H1 (cell line): ENCODE data around the gene ITPK1. TPM values are rescaled to one million over a fixed set of nuclear protein-coding genes. Genes with fewer than 3 reads are reported as not detected.

ENCODE experiments used
- CTCF ChIA-PET: fragments of 300-600 bp; sonication (Branson Sonifier 250); formaldehyde crosslinking; loops from one replicate; lab custom pipeline; 2021; ENCODE audit not compliant: partially characterized antibody; lab: Charles Lee
- POLR2A ChIA-PET: fragments of 300-600 bp; sonication (Branson Sonifier 250); formaldehyde crosslinking; loops from one replicate; lab custom pipeline; 2021; ENCODE audit warnings: inconsistent platforms; ENCODE audit not compliant: partially characterized antibody; lab: Charles Lee
- DNase-seq, 2 experiments: peaks; one replicate each; pipeline versions ENCODE4 v3.0.0 to v3.0.0-alpha.2; 2010 to 2022; ENCODE audit warnings: low spot score in 2 of 2, low read depth in 1 of 2, mixed read lengths in 1 of 2
- FAIRE-seq: peaks from 2 replicates; lab custom pipeline; 2011; peaks lifted over from hg19 to GRCh38; lab: Jason Lieb, UNC
- H2AFZ ChIP-seq: 2 replicates; pipeline ENCODE4 v1.8.1; 2012; ENCODE audit warnings: low read length, inconsistent platforms
- H2AK5ac ChIP-seq: 2 replicates; pipeline ENCODE4 v1.6.1; 2013; ENCODE audit warnings: low read depth, low read length
- H2BK120ac ChIP-seq: replicated peaks from 2 replicates; pipeline ENCODE3; 2013; ENCODE audit warnings: low read depth, low read length, inconsistent platforms
- H2BK12ac ChIP-seq: 2 replicates; pipeline ENCODE4 v1.6.1; 2013; ENCODE audit warnings: low read depth, low read length
- H2BK15ac ChIP-seq: 2 replicates; pipeline ENCODE4 v1.6.1; 2013; ENCODE audit warnings: low read length
- H2BK20ac ChIP-seq: 2 replicates; pipeline ENCODE4 v1.6.1; 2013; ENCODE audit warnings: low read length
- H2BK5ac ChIP-seq: 2 replicates; pipeline ENCODE4 v1.6.1; 2013; ENCODE audit warnings: low read depth, low read length
- H3K14ac ChIP-seq: 2 replicates; pipeline ENCODE4 v1.6.1; 2013; ENCODE audit warnings: inconsistent platforms; ENCODE audit not compliant: insufficient read length
- H3K18ac ChIP-seq: 2 replicates; pipeline ENCODE4 v1.6.1; 2013; ENCODE audit warnings: low read length; ENCODE audit errors: extremely low read depth
- H3K23ac ChIP-seq: 2 replicates; pipeline ENCODE4 v1.6.1; 2013; ENCODE audit warnings: inconsistent platforms; ENCODE audit not compliant: insufficient read length
- H3K23me2 ChIP-seq: 2 replicates; pipeline ENCODE4 v1.6.1; 2013; ENCODE audit warnings: low read depth, low read length
- H3K27ac ChIP-seq: 2 replicates; pipeline ENCODE4 v1.6.1; 2011; ENCODE audit warnings: low read depth, low read length, inconsistent platforms
- H3K27me3 ChIP-seq, 4 experiments: replicated peaks in 1 of 4; 1 replicate in 1 of 4; 2 replicates in 3 of 4; pipeline versions ENCODE4 v1.6.1 to v1.8.1; 2011 to 2013; ENCODE audit warnings: low read length in 3 of 4, mild to moderate bottlenecking in 3 of 4, inconsistent platforms in 2 of 4, mixed read lengths in 2 of 4, moderate library complexity in 1 of 4; ENCODE audit not compliant: control insufficient read depth in 3 of 4, insufficient read depth in 3 of 4; ENCODE audit errors: extremely low read depth in 1 of 4
- H3K36me3 ChIP-seq, 4 experiments: 2 replicates each; pipeline versions ENCODE4 v1.6.1 to v1.8.1; 2011 to 2013; ENCODE audit warnings: mild to moderate bottlenecking in 4 of 4, low read length in 3 of 4, moderate library complexity in 2 of 4, control low read depth in 1 of 4, inconsistent platforms in 1 of 4; ENCODE audit not compliant: insufficient read depth in 4 of 4, control insufficient read depth in 2 of 4
- H3K4ac ChIP-seq: replicated peaks from 2 replicates; pipeline ENCODE3; 2013; ENCODE audit warnings: low read length, low read depth, mixed read lengths, inconsistent platforms; ENCODE audit not compliant: insufficient read length
- H3K4me1 ChIP-seq, 4 experiments: replicated peaks in 1 of 4; 1 replicate in 1 of 4; 2 replicates in 3 of 4; pipeline versions ENCODE4 v1.6.1 to v1.8.1; 2011 to 2013; ENCODE audit warnings: low read length in 3 of 4, inconsistent platforms in 2 of 4, mixed read lengths in 1 of 4; ENCODE audit not compliant: insufficient read depth in 4 of 4, control insufficient read depth in 3 of 4
- H3K4me2 ChIP-seq, 2 experiments: 2 replicates each; pipeline versions ENCODE4 v1.6.1 to v1.8.1; 2011 to 2013; ENCODE audit warnings: low read depth in 2 of 2, low read length in 2 of 2, control low read depth in 1 of 2, inconsistent platforms in 1 of 2, mild to moderate bottlenecking in 1 of 2; ENCODE audit not compliant: insufficient read depth in 1 of 2
- H3K4me3 ChIP-seq, 4 experiments: fragments of 200-600, 300-600 bp in 1 of 4; sonication (generic), shearing (Covaris generic), sonication (Bioruptor Twin) in 1 of 4; 2 replicates each; pipeline versions ENCODE4 v1.5.1 to v1.8.1; 2011 to 2016; ENCODE audit warnings: low read length in 4 of 4, low read depth in 3 of 4, control low read depth in 2 of 4, inconsistent platforms in 2 of 4, mild to moderate bottlenecking in 2 of 4, mixed read lengths in 1 of 4, moderate library complexity in 1 of 4; ENCODE audit not compliant: insufficient read depth in 2 of 4; ENCODE audit errors: extremely low read depth in 1 of 4
- H3K56ac ChIP-seq: replicated peaks from 2 replicates; pipeline ENCODE3; 2013; ENCODE audit warnings: low read depth, mild to moderate bottlenecking, mixed read lengths, low read length, inconsistent platforms; ENCODE audit not compliant: insufficient read length
- H3K79me1 ChIP-seq: 2 replicates; pipeline ENCODE4 v1.6.1; 2013; ENCODE audit warnings: low read depth, low read length, control low read depth
- H3K79me2 ChIP-seq, 2 experiments: 2 replicates each; pipeline versions ENCODE4 v1.6.1 to v1.8.1; 2012 to 2013; ENCODE audit warnings: low read length in 2 of 2, mild to moderate bottlenecking in 2 of 2, inconsistent platforms in 1 of 2; ENCODE audit not compliant: insufficient read depth in 2 of 2, control insufficient read depth in 1 of 2
- H3K9ac ChIP-seq, 4 experiments: replicated peaks in 1 of 4; 1 replicate in 1 of 4; 2 replicates in 3 of 4; pipeline versions ENCODE4 v1.6.1 to v1.8.1; 2011 to 2013; ENCODE audit warnings: low read depth in 3 of 4, low read length in 3 of 4, control low read depth in 2 of 4, mild to moderate bottlenecking in 2 of 4, moderate library complexity in 2 of 4, inconsistent platforms in 1 of 4; ENCODE audit errors: extremely low read depth in 1 of 4
- H3K9me3 ChIP-seq, 2 experiments: 2 replicates each; pipeline versions ENCODE4 v1.6.1 to v1.8.1; 2012 to 2013; ENCODE audit warnings: mild to moderate bottlenecking in 2 of 2, moderate library complexity in 2 of 2, control low read depth in 1 of 2, inconsistent platforms in 1 of 2, low read depth in 1 of 2, low read length in 1 of 2, mixed read lengths in 1 of 2; ENCODE audit not compliant: insufficient read depth in 2 of 2
- H4K20me1 ChIP-seq, 2 experiments: replicated peaks in 1 of 2; 2 replicates each; pipeline versions ENCODE3 to v1.8.1; 2011 to 2013; ENCODE audit warnings: inconsistent platforms in 2 of 2, low read length in 2 of 2, mild to moderate bottlenecking in 1 of 2; ENCODE audit not compliant: insufficient read depth in 2 of 2, control insufficient read depth in 1 of 2
- H4K5ac ChIP-seq: 2 replicates; pipeline ENCODE4 v1.6.1; 2013; ENCODE audit warnings: low read length, low read depth, mixed read lengths, inconsistent platforms; ENCODE audit not compliant: insufficient read length
- H4K8ac ChIP-seq: 2 replicates; pipeline ENCODE4 v1.8.0; 2013; ENCODE audit warnings: mild to moderate bottlenecking, moderate library complexity, low read length, inconsistent platforms; ENCODE audit not compliant: insufficient read depth; ENCODE audit errors: extremely low read depth
- H4K91ac ChIP-seq: replicated peaks from 2 replicates; pipeline ENCODE3; 2013; ENCODE audit warnings: low read length, mixed read lengths, inconsistent platforms; ENCODE audit not compliant: insufficient read length
- CBX8 ChIP-seq: fragments of 300-800, 300-1000 bp; sonication (generic); IDR thresholded peaks from 2 replicates; pipeline ENCODE4 v1.7.1; 2016; ENCODE audit warnings: low read depth, low read length, borderline replicate concordance
- HDAC2 ChIP-seq, 2 experiments: fragments of 300-600 bp in 1 of 2; sonication (generic) in 1 of 2; IDR thresholded peaks; 2 replicates each; pipeline ENCODE4 v1.6.1; 2011 to 2012; ENCODE audit warnings: low read depth in 2 of 2, low read length in 2 of 2, mild to moderate bottlenecking in 2 of 2, moderate library complexity in 2 of 2, borderline replicate concordance in 1 of 2, inconsistent platforms in 1 of 2
- MAFK ChIP-seq: IDR thresholded peaks from 2 replicates; pipeline ENCODE4 v1.6.1; 2012; ENCODE audit warnings: low read depth, mild to moderate bottlenecking, improper control_type of control experiment, low read length
- NANOG ChIP-seq: IDR thresholded peaks from 2 replicates; pipeline ENCODE4 v1.6.1; 2011; ENCODE audit warnings: low read length, low read depth, mild to moderate bottlenecking, inconsistent platforms; ENCODE audit not compliant: insufficient read depth, poor library complexity, severe bottlenecking
- RXRA ChIP-seq: IDR thresholded peaks from 2 replicates; pipeline ENCODE4 v1.6.1; 2011; ENCODE audit warnings: low read depth, mild to moderate bottlenecking, low read length, moderate library complexity; ENCODE audit not compliant: insufficient read depth
- TEAD4 ChIP-seq: IDR thresholded peaks from 2 replicates; pipeline ENCODE4 v1.6.1; 2012; ENCODE audit warnings: low read depth, low read length, inconsistent platforms, mixed read lengths
- polyA plus RNA-seq, 7 experiments: library from polyadenylated mRNA; depleted of rRNA in 3 of 7; stranded (reverse) in 5 of 7; unstranded in 2 of 7; fragments of >200 nt in 5 of 7; fragments of 200-250 nt in 2 of 7; gene quantifications; 1 replicate in 5 of 7; 2 replicates in 1 of 7; 4 replicates in 1 of 7; pipeline versions ENCODE4 v1.2.1 to v1.2.3, GENCODE V29; 2011 to 2013; ENCODE audit warnings: missing spikeins in 2 of 7, mixed read lengths in 2 of 7
- total RNA-seq: library from RNA; stranded (reverse); fragmentation: NEBNext Ultra II Directional; extraction: Animal tissue kit (Norgen Biotek cat#: 25700); gene quantifications from 2 replicates; pipeline ENCODE4 v1.2.1, GENCODE V29; 2021

Gene ITPK1
- total and polyA plus RNA-seq, 2 of the 8 experiments (the other 6 are each of a cell fraction or from before 2014, with no cell fraction given): 108 to 143 TPM

DNA sequence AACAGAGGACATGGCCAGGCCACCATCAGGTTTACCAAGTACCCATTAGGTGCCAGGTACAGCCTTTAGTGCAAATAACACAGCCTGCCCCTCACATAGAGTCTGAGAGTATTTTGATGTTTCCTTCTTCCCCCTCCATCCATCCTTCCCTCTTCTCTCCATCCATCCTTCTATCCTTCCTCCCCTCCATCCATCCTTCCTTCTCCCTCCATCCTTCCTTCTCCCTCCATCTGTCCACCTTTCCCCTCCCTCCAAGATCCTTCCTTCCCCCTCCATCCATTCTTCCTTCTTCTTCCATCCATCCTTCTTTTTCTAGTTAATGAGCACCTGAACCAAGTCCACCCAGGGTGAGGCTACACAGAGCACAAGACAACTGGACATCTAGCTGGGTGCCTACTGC, 39.8 kb downstream of the ITPK1 start:
- Histone ChIP-seq H3K27ac (no peak overlapping the region), H3K4ac (no peak overlapping the region), H4K91ac (no peak overlapping the region), H3K18ac (no peak overlapping the region), H3K27me3 (no peaks in the 10 kb centered on the region), H3K56ac (no peak overlapping the region), H3K23ac (no peak overlapping the region), H3K79me2 (peaks cover 0 to 60% of the 10 kb centered on the region in 2 experiments; a peak in 2 of 4 replicates), H3K4me3 (no peak overlapping the region), H3K23me2 (no peaks in the 10 kb centered on the region), H3K4me2 (no peak overlapping the region), H3K9ac (no peak overlapping the region), H2BK20ac (no peak overlapping the region), H3K14ac (no peak overlapping the region), H2AK5ac (0 out of 2 replicates have a peak overlapping the region, but pooled peaks have one; percentile 57), H4K5ac (no peak overlapping the region), H4K20me1 (peaks cover 10 to 13% of the 10 kb centered on the region in 2 experiments), H2BK12ac (no peak overlapping the region), H3K79me1 (peaks cover 26% of the 10 kb centered on the region), H3K9me3 (no peaks in the 10 kb centered on the region), H2AFZ (no peak overlapping the region), H3K4me1 (peaks cover 0 to 4% (median 0%) of the 10 kb centered on the region in 4 experiments; a peak in 3 of 7 replicates), H3K36me3 (no peaks in the 10 kb centered on the region; a peak in 1 of 8 replicates), H4K8ac (no peak overlapping the region), H2BK120ac (no peak overlapping the region), H2BK15ac (no peak overlapping the region), H2BK5ac (no peak overlapping the region)
- FAIRE-seq: no peak
- no peak for DNase-seq
- ChIA-PET POLR2A (interaction anchor here (1.5 kb wide), 1 partner anchor 19 kb away, joined by 4 read pairs; no protein-coding TSS in a partner anchor), CTCF (interaction anchor here (0.7 to 1.3 kb wide), 3 partner anchors 16 to 71 kb away, joined by 3 to 4 read pairs (median 3); no protein-coding TSS in a partner anchor)
- no peak for TF ChIP-seq NANOG
- TF ChIP-seq RXRA: no peak
- TF ChIP-seq HDAC2 (IDR thresholded peaks at IDR 0.05; ENCODE audit: borderline replicate concordance in 1 of 2, low read depth in 2 of 2, low read length in 2 of 2): no peak
- TF ChIP-seq MAFK: no peak
- no peak for TF ChIP-seq CBX8
- no peak for TF ChIP-seq TEAD4
